Karpas-422 (cell line): ENCODE measurements around the gene AMBRA1. TPM values are rescaled to one million over a fixed set of nuclear protein-coding genes. Genes with fewer than 3 reads are reported as not detected.

Experiments
- DNase-seq: peaks from one replicate; pipeline ENCODE4 v3.0.0-alpha.2; 2015
- H2AFZ ChIP-seq: fragments of 200-600 bp; sonication (generic); 2 replicates; pipeline ENCODE4 v1.6.1; 2014; ENCODE audit warnings: antibody characterized with exemption, low read length, mixed read lengths
- H3K27ac ChIP-seq: fragments of 200-600 bp; sonication (generic); 2 replicates; pipeline ENCODE4 v1.5.1; 2014; ENCODE audit warnings: mild to moderate bottlenecking, low read length, moderate library complexity
- H3K27me3 ChIP-seq: fragments of 200-600 bp; sonication (generic); 2 replicates; pipeline ENCODE4 v1.6.1; 2014; ENCODE audit warnings: low read length, mixed read lengths
- H3K36me3 ChIP-seq: fragments of 200-600 bp; sonication (generic); 2 replicates; pipeline ENCODE4 v1.6.1; 2014; ENCODE audit warnings: low read length, mixed read lengths; ENCODE audit not compliant: insufficient read depth
- H3K4me1 ChIP-seq: fragments of 200-600 bp; sonication (generic); 2 replicates; pipeline ENCODE4 v1.6.1; 2014; ENCODE audit warnings: mild to moderate bottlenecking, low read length, mixed read lengths
- H3K4me2 ChIP-seq: fragments of 200-600 bp; sonication (generic); 2 replicates; pipeline ENCODE4 v1.6.1; 2014; ENCODE audit warnings: low read length, low read depth, mild to moderate bottlenecking; ENCODE audit not compliant: poor library complexity, severe bottlenecking
- H3K4me3 ChIP-seq: fragments of 200-600 bp; sonication (generic); 2 replicates; pipeline ENCODE4 v1.5.1; 2014; ENCODE audit warnings: mild to moderate bottlenecking, antibody characterized with exemption, low read length, mixed read lengths
- H3K79me2 ChIP-seq: fragments of 200-600 bp; sonication (generic); 2 replicates; pipeline ENCODE4 v1.6.1; 2014; ENCODE audit warnings: mild to moderate bottlenecking, low read length, mixed read lengths
- H3K9ac ChIP-seq: fragments of 200-600 bp; sonication (generic); 2 replicates; pipeline ENCODE4 v1.6.0; 2014; ENCODE audit warnings: low read length
- H3K9me2 ChIP-seq: fragments of 200-600 bp; sonication (generic), shearing (Covaris generic); replicated peaks from 2 replicates; pipeline ENCODE4 v1.6.0; 2014; ENCODE audit warnings: mild to moderate bottlenecking, low read length, moderate library complexity; ENCODE audit not compliant: insufficient read depth
- H3K9me3 ChIP-seq: fragments of 300-700, 200-600 bp; sonication (generic); 2 replicates; pipeline ENCODE4 v1.6.1; 2014; ENCODE audit warnings: low read length, mixed read lengths
- H4K20me1 ChIP-seq: fragments of 200-600 bp; sonication (generic); 2 replicates; pipeline ENCODE4 v1.6.1; 2014; ENCODE audit warnings: mild to moderate bottlenecking, antibody characterized with exemption, low read length, low read depth; ENCODE audit not compliant: insufficient read depth
- total RNA-seq: library from RNA; depleted of rRNA; stranded (reverse); fragments of >200 nt; shearing (Covaris generic); gene quantifications from 2 replicates; pipeline ENCODE4 v1.2.3, GENCODE V29; 2014; ENCODE audit warnings: low replicate concordance

The AMBRA1 gene
- total RNA-seq, 1 experiment from 2014 or later: 30.3 TPM

GRCh38 chr11:46367916-46368267 lies 225.9 kb downstream of the AMBRA1 start:
- Histone ChIP-seq H3K36me3 (peaks cover 13% of the 10 kb centered on the region; the same call in 1 of the 2 replicates), H3K4me1 (peaks cover 47% of the 10 kb centered on the region), H4K20me1 (peaks cover 13% of the 10 kb centered on the region; the same call in 1 of the 2 replicates), H3K4me2 (no peak overlapping the region), H3K79me2 (peaks cover 36% of the 10 kb centered on the region), H3K27me3 (no peaks in the 10 kb centered on the region), H3K4me3 (no peak overlapping the region), H3K9me2 (no peaks in the 10 kb centered on the region), H2AFZ (no peak overlapping the region), H3K9me3 (no peaks in the 10 kb centered on the region), H3K27ac (peak overlapping the region; percentile 33; the same call in 1 of the 2 replicates), H3K9ac (no peak overlapping the region)
- no peak for DNase-seq

- Histone ChIP-seq H3K4me3 (peak overlapping the region; percentile 32; the same call in 1 of the 2 replicates), H4K20me1 (peaks cover 13% of the 10 kb centered on the region; the same call in 1 of the 2 replicates), H3K9me3 (no peaks in the 10 kb centered on the region), H3K36me3 (peaks cover 13% of the 10 kb centered on the region; the same call in 1 of the 2 replicates), H3K27me3 (no peaks in the 10 kb centered on the region), H3K9me2 (no peaks in the 10 kb centered on the region), H2AFZ (no peak overlapping the region), H3K79me2 (peaks cover 41% of the 10 kb centered on the region), H3K4me2 (peak overlapping the region; percentile 45), H3K9ac (peak overlapping the region; percentile 18; the same call in 1 of the 2 replicates), H3K4me1 (peaks cover 52% of the 10 kb centered on the region), H3K27ac (peak overlapping the region; percentile 60)
- DNase-seq: peak; percentile 90
Observed at GRCh38 chr11:46367244-46367915, 226.4 kb downstream of the AMBRA1 start.

GRCh38 chr11:46366661-46367161 lies 227.1 kb downstream of the AMBRA1 start:
- no peak for DNase-seq
- peaks cover 48% of the 10 kb centered on the region for H3K79me2 ChIP-seq
- H3K4me2 ChIP-seq: peak overlapping the region; percentile 45
- H3K4me3 ChIP-seq: peak overlapping the region; percentile 32; the same call in 1 of the 2 replicates
- H3K9ac ChIP-seq: peak overlapping the region; percentile 18; the same call in 1 of the 2 replicates
- no peaks in the 10 kb centered on the region for H3K27me3 ChIP-seq
- H3K9me2 ChIP-seq: no peaks in the 10 kb centered on the region
- peaks cover 13% of the 10 kb centered on the region; the same call in 1 of the 2 replicates for H4K20me1 ChIP-seq
- H2AFZ ChIP-seq: no peak overlapping the region
- H3K4me1 ChIP-seq: peaks cover 59% of the 10 kb centered on the region
- no peaks in the 10 kb centered on the region for H3K9me3 ChIP-seq
- H3K36me3 ChIP-seq: peaks cover 13% of the 10 kb centered on the region; the same call in 1 of the 2 replicates
- H3K27ac ChIP-seq: peak overlapping the region; percentile 60

DNA sequence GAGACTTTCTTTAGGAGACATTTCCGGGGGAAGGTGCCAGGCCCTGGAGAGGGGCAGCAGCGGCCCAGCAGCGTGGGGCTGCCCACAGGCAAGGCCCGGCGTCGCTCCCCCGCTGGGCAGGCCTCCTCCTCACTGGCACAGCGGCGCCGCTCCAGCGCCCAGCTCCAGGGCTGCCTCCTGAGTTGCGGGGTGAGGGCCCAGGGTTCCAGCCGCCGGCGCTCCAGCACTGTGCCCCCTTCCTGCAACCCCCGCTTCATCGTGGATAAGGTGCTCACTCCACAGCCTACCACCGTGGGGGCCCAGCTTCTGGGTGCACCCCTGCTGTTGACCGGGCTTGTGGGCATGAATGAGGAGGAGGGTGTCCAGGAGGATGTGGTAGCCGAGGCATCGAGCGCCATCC lies 227.6 kb downstream of the AMBRA1 start:
- Histone ChIP-seq H3K4me2 (no peak overlapping the region), H3K9ac (no peak overlapping the region), H3K9me2 (no peaks in the 10 kb centered on the region), H3K4me1 (peaks cover 63% of the 10 kb centered on the region), H3K79me2 (peaks cover 52% of the 10 kb centered on the region), H3K36me3 (peaks cover 13% of the 10 kb centered on the region; the same call in 1 of the 2 replicates), H3K27ac (no peak overlapping the region), H3K4me3 (no peak overlapping the region), H3K27me3 (no peaks in the 10 kb centered on the region), H2AFZ (no peak overlapping the region), H3K9me3 (no peaks in the 10 kb centered on the region), H4K20me1 (peaks cover 13% of the 10 kb centered on the region; the same call in 1 of the 2 replicates)
- DNase-seq: no peak

DNA sequence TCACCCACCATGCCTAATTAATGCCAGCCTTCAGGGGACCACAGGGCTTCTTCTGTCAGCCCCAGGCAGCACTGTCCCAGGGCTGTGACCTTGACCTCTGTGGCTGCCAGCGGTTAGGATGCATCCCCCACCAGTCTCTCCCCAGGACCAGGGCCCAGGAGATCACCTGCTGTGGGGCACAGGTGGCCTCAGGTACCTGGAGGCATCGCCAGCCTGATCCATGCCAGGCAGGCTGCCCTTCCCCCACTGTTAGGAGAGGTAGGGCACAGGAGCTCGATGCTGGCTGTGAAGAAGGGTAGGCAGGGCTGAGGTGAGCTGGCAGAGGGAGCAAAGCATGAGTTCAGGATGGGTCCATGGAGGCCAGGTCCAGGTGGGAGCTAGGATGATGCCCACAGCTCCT lies 229.0 kb downstream of the AMBRA1 start:
- peak overlapping the region; percentile 41 for H3K9ac ChIP-seq
- H3K9me3 ChIP-seq: no peaks in the 10 kb centered on the region
- H3K4me1 ChIP-seq: peaks cover 78% of the 10 kb centered on the region
- no peak overlapping the region for H2AFZ ChIP-seq
- no peak for DNase-seq
- H4K20me1 ChIP-seq: peaks cover 13% of the 10 kb centered on the region; the same call in 1 of the 2 replicates
- peaks cover 65% of the 10 kb centered on the region for H3K79me2 ChIP-seq
- peak overlapping the region; percentile 23 for H3K4me2 ChIP-seq
- no peaks in the 10 kb centered on the region for H3K27me3 ChIP-seq
- peak overlapping the region; percentile 61; the same call in 1 of the 2 replicates for H3K27ac ChIP-seq
- no peaks in the 10 kb centered on the region for H3K9me2 ChIP-seq
- peaks cover 10% of the 10 kb centered on the region; the same call in 1 of the 2 replicates for H3K36me3 ChIP-seq
- no peak overlapping the region for H3K4me3 ChIP-seq

DNA sequence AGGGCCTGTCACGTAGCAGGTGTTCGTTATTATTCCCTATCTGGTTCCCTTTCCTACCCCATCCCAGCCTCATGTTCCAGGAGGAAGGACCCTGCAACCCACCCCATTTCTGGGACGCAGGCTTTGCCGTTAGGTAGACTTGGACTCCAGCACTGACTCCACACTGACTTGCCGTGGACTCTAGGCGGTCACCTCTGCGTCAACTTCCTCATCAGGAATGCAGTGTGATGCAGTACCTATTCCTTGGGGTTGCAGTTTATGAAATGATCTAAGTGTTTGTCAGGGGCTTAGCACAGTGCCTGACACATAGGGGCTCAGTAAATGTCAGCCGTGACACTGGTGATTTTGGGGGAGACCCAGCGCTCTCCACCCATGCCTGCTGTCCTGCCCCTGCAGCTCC lies 229.8 kb downstream of the AMBRA1 start:
- Histone ChIP-seq H3K4me3 (no peak overlapping the region), H3K9ac (0 out of 2 replicates have a peak overlapping the region, but pooled peaks have one; percentile 41), H3K4me2 (no peak overlapping the region), H3K4me1 (peaks cover 80% of the 10 kb centered on the region), H3K36me3 (peaks cover 10% of the 10 kb centered on the region; the same call in 1 of the 2 replicates), H3K9me2 (no peaks in the 10 kb centered on the region), H4K20me1 (peaks cover 13% of the 10 kb centered on the region; the same call in 1 of the 2 replicates), H2AFZ (no peak overlapping the region), H3K27me3 (no peaks in the 10 kb centered on the region), H3K79me2 (peaks cover 68% of the 10 kb centered on the region), H3K9me3 (no peaks in the 10 kb centered on the region), H3K27ac (0 out of 2 replicates have a peak overlapping the region, but pooled peaks have one; percentile 61)
- no peak for DNase-seq

- H3K4me1 ChIP-seq: peaks cover 80% of the 10 kb centered on the region
- no peaks in the 10 kb centered on the region for H3K9me3 ChIP-seq
- H3K4me2 ChIP-seq: peak overlapping the region; percentile 99
- DNase-seq: no peak
- no peaks in the 10 kb centered on the region for H3K27me3 ChIP-seq
- H3K36me3 ChIP-seq: peaks cover 8% of the 10 kb centered on the region; the same call in 1 of the 2 replicates
- no peak overlapping the region for H2AFZ ChIP-seq
- 0 out of 2 replicates have a peak overlapping the region, but pooled peaks have one; percentile 100 for H3K9ac ChIP-seq
- no peak overlapping the region for H3K4me3 ChIP-seq
- peaks cover 70% of the 10 kb centered on the region for H3K79me2 ChIP-seq
- H3K27ac ChIP-seq: peak overlapping the region; percentile 95; the same call in 1 of the 2 replicates
- H3K9me2 ChIP-seq: no peaks in the 10 kb centered on the region
- peaks cover 13% of the 10 kb centered on the region; the same call in 1 of the 2 replicates for H4K20me1 ChIP-seq
Observed at GRCh38 chr11:46363455-46364005, 230.3 kb downstream of the AMBRA1 start.

DNA sequence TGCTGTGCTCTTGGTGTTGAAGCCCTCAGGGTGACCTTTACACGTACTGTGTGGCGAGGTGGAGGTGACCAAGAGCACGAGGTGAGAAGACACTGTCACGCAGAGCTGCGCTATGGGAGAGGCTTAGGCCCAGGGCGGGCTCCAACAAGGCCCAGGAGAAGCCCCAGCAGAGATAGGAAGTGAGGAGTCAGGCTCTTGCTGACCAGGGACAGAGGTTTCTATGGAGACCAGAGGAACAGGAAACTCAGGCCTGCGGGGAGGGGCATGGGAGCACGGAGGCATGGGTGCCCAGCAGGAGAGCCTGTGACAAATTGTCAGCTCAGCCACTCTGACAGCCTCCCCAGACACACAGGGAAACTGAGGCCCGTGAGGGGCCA lies 230.8 kb downstream of the AMBRA1 start:
- Histone ChIP-seq H3K4me1 (peaks cover 80% of the 10 kb centered on the region), H3K9me3 (no peaks in the 10 kb centered on the region), H3K27me3 (no peaks in the 10 kb centered on the region), H3K4me2 (peak overlapping the region; percentile 99), H3K4me3 (peak overlapping the region; percentile 99; the same call in 1 of the 2 replicates), H4K20me1 (peaks cover 13% of the 10 kb centered on the region; the same call in 1 of the 2 replicates), H3K9me2 (no peaks in the 10 kb centered on the region), H3K79me2 (peaks cover 70% of the 10 kb centered on the region), H3K36me3 (peaks cover 3% of the 10 kb centered on the region; the same call in 1 of the 2 replicates), H3K27ac (peak overlapping the region; percentile 95), H3K9ac (peak overlapping the region; percentile 100), H2AFZ (no peak overlapping the region)
- no peak for DNase-seq
